Liver (tissue), 9 donors: Measurements from ENCODE around the gene PCNX4. TPM values are rescaled to one million over a fixed set of nuclear protein-coding genes. Genes with fewer than 3 reads are reported as not detected.

Experiments
- DNase-seq: peaks from one replicate; pipeline ENCODE4 v3.0.0-alpha.2; 2017; ENCODE audit warnings: low spot score
- H3K27ac ChIP-seq, 2 donors: one replicate each; pipeline ENCODE4 v1.7.0; 2013; ENCODE audit warnings: inconsistent platforms in 2 of 2, low read length in 2 of 2, control low read depth in 1 of 2, low read depth in 1 of 2, mild to moderate bottlenecking in 1 of 2
- H3K27me3 ChIP-seq, 4 donors: one replicate each; pipeline versions ENCODE4 v1.6.1 to v1.7.0; 2013; ENCODE audit warnings: low read length in 3 of 4, inconsistent platforms in 1 of 4, mild to moderate bottlenecking in 1 of 4, moderate library complexity in 1 of 4; ENCODE audit not compliant: control insufficient read depth in 4 of 4, insufficient read depth in 4 of 4
- H3K36me3 ChIP-seq, 4 donors: one replicate each; pipeline versions ENCODE4 v1.6.1 to v1.7.0; 2013; ENCODE audit warnings: low read length in 3 of 4, mild to moderate bottlenecking in 3 of 4, low read depth in 1 of 4, moderate library complexity in 1 of 4; ENCODE audit not compliant: control insufficient read depth in 4 of 4, insufficient read depth in 3 of 4
- H3K4me1 ChIP-seq, 4 donors: one replicate each; pipeline versions ENCODE4 v1.6.1 to v1.7.0; 2013; ENCODE audit warnings: low read length in 3 of 4, mild to moderate bottlenecking in 3 of 4, moderate library complexity in 1 of 4; ENCODE audit not compliant: control insufficient read depth in 4 of 4, insufficient read depth in 4 of 4
- H3K4me3 ChIP-seq, 3 donors: one replicate each; pipeline versions ENCODE4 v1.6.1 to v1.7.0; 2013; ENCODE audit warnings: low read length in 3 of 3, control low read depth in 1 of 3, low read depth in 1 of 3, mild to moderate bottlenecking in 1 of 3
- H3K9ac ChIP-seq, 2 donors: one replicate each; pipeline ENCODE4 v1.7.0; 2013; ENCODE audit warnings: low read length in 2 of 2, mild to moderate bottlenecking in 2 of 2, moderate library complexity in 2 of 2, control low read depth in 1 of 2, low read depth in 1 of 2
- H3K9me3 ChIP-seq, 4 donors: one replicate each; pipeline versions ENCODE4 v1.6.1 to v1.7.0; 2013; ENCODE audit warnings: low read length in 3 of 4; ENCODE audit not compliant: control insufficient read depth in 4 of 4
- ATF3 ChIP-seq: IDR thresholded peaks from 2 replicates; pipeline ENCODE4 v1.6.1; 2016; ENCODE audit warnings: antibody characterized with exemption
- CTCF ChIP-seq: fragments of 150-350 bp; IDR thresholded peaks from 2 replicates; pipeline ENCODE4 v1.5.1; 2017; ENCODE audit warnings: improper control_type of control experiment, low read depth, low read length; ENCODE audit not compliant: missing input control
- EGR1 ChIP-seq, 2 donors: IDR thresholded peaks; 2 replicates each; pipeline ENCODE4 v1.6.1; 2016 to 2018; ENCODE audit warnings: antibody characterized with exemption in 2 of 2, low read depth in 2 of 2
- FOXA1 ChIP-seq: IDR thresholded peaks from 2 replicates; pipeline ENCODE4 v1.6.1; 2016; ENCODE audit warnings: antibody characterized with exemption
- FOXA2 ChIP-seq: IDR thresholded peaks from 2 replicates; pipeline ENCODE4 v1.6.1; 2016; ENCODE audit warnings: antibody characterized with exemption
- GABPA ChIP-seq, 2 donors: IDR thresholded peaks in 1 of 2; conservative IDR thresholded peaks in 1 of 2; 2 replicates each; pipeline ENCODE4 v1.6.1; 2016; ENCODE audit warnings: antibody characterized with exemption in 2 of 2, mild to moderate bottlenecking in 1 of 2, moderate library complexity in 1 of 2
- HNF4A ChIP-seq, 2 donors: conservative IDR thresholded peaks; 2 replicates each; pipeline ENCODE4 v1.6.1; 2016; ENCODE audit warnings: antibody characterized with exemption in 2 of 2, mild to moderate bottlenecking in 2 of 2
- HNF4G ChIP-seq: IDR thresholded peaks from 2 replicates; pipeline ENCODE4 v1.6.1; 2016; ENCODE audit warnings: antibody characterized with exemption
- JUND ChIP-seq, 2 donors: IDR thresholded peaks; 2 replicates each; pipeline ENCODE4 v1.6.1; 2016; ENCODE audit warnings: antibody characterized with exemption in 2 of 2
- NR2F2 ChIP-seq: IDR thresholded peaks from 2 replicates; pipeline ENCODE4 v1.6.1; 2016; ENCODE audit warnings: antibody characterized with exemption
- RAD21 ChIP-seq, 2 donors: IDR thresholded peaks; 2 replicates each; pipeline ENCODE4 v1.6.1; 2016; ENCODE audit warnings: antibody characterized with exemption in 2 of 2, mild to moderate bottlenecking in 2 of 2
- REST ChIP-seq: IDR thresholded peaks from 2 replicates; pipeline ENCODE4 v1.6.1; 2016; ENCODE audit warnings: antibody characterized with exemption, mild to moderate bottlenecking
- RXRA ChIP-seq, 2 donors: IDR thresholded peaks; 2 replicates each; pipeline ENCODE4 v1.6.1; 2017 to 2018; ENCODE audit warnings: antibody characterized with exemption in 2 of 2, mild to moderate bottlenecking in 1 of 2
- SP1 ChIP-seq: IDR thresholded peaks from 2 replicates; pipeline ENCODE4 v1.6.1; 2018; ENCODE audit warnings: antibody characterized with exemption, mild to moderate bottlenecking
- TAF1 ChIP-seq: conservative IDR thresholded peaks from 2 replicates; pipeline ENCODE4 v1.6.1; 2016; ENCODE audit warnings: antibody characterized with exemption, mild to moderate bottlenecking
- YY1 ChIP-seq: IDR thresholded peaks from 2 replicates; pipeline ENCODE4 v1.6.1; 2016; ENCODE audit warnings: antibody characterized with exemption, mild to moderate bottlenecking
- ZBTB33 ChIP-seq: IDR thresholded peaks from 2 replicates; pipeline ENCODE4 v1.6.1; 2016; ENCODE audit warnings: antibody characterized with exemption
- WGBS: extraction: QIAGEN DNeasy Blood & Tissue Kit; methylation state at CpG from one replicate; pipeline ENCODE4 v1.1.7; 2013; 5-methylcytosine and 5-hydroxymethylcytosine counted together
- polyA plus RNA-seq, 2 donors: library from polyadenylated mRNA; stranded (reverse) in 1 of 2; unstranded in 1 of 2; fragments of 200-250 nt in 1 of 2; fragments of >200 nt in 1 of 2; fragmentation: Nextera tagmentation in 1 of 2; extraction: Ambion mirVana in 1 of 2; gene quantifications; one replicate each; pipeline versions ENCODE4 v1.2.1 to v1.2.3, GENCODE V29; 2013 to 2015
- total RNA-seq, 2 donors: library from RNA; depleted of rRNA; stranded (reverse); fragments of >200 nt; gene quantifications; one replicate each; pipeline ENCODE4 v1.2.3, GENCODE V29; 2014
- TF ChIP-seq, protein P1 (sequence below): IDR thresholded peaks from 2 replicates; pipeline ENCODE4 v1.6.1; 2016; ENCODE audit warnings: antibody characterized with exemption
- donor health status: healthy.
- donor health status: healthy.
- donor health status: healthy.
- donor health status: healthy.
- donor health status: healthy.

The PCNX4 gene
- total and polyA plus RNA-seq, 4 donors = 5.4 to 30.6 (median 14.1) TPM

GRCh38 chr14:60111732-60112131 is 20.0 kb downstream of the PCNX4 start:
- WGBS = 97% methylated on average over 2 of the region's 2 CpGs
- DNase-seq = no peak
- peaks cover 2 to 14% (median 7%) of the 10 kb centered on the region in 4 donors for H3K36me3 ChIP-seq

GRCh38 chr14:60114881-60115280 is 23.2 kb downstream of the PCNX4 start:
- Histone ChIP-seq H3K9me3 (no peaks in the 10 kb centered on the region), H3K4me1 (no peaks in the 10 kb centered on the region), H3K9ac (no peak overlapping the region), H3K27me3 (no peaks in the 10 kb centered on the region), H3K4me3 (no peak overlapping the region), H3K36me3 (peaks cover 2 to 28% (median 21%) of the 10 kb centered on the region in 4 donors), H3K27ac (no peak overlapping the region)
- TF ChIP-seq GABPA (IDR thresholded peaks at IDR 0.05 in 1 of 2, conservative IDR thresholded peaks at IDR 0.05 in 1 of 2) = no peak
- TF ChIP-seq FOXA1 = no peak
- TF ChIP-seq ZBTB33 = no peak
- TF ChIP-seq FOXA2 = no peak
- no peak for TF ChIP-seq TAF1
- no peak for TF ChIP-seq EGR1 (IDR thresholded peaks at IDR 0.05; ENCODE audit: low read depth in 2 of 2)
- TF ChIP-seq NR2F2 = no peak
- no peak for TF ChIP-seq YY1
- no peak for TF ChIP-seq ATF3
- TF ChIP-seq JUND (IDR thresholded peaks at IDR 0.05) = no peak
- no peak for TF ChIP-seq REST
- no peak for TF ChIP-seq RAD21 (IDR thresholded peaks at IDR 0.05)
- no peak for TF ChIP-seq SP1
- TF ChIP-seq HNF4G = no peak
- TF ChIP-seq, protein P1, sequence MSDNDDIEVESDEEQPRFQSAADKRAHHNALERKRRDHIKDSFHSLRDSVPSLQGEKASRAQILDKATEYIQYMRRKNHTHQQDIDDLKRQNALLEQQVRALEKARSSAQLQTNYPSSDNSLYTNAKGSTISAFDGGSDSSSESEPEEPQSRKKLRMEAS = no peak
- no peak for TF ChIP-seq HNF4A (conservative IDR thresholded peaks at IDR 0.05)
- 0% methylated on average over 1 of the region's 1 CpG for WGBS
- no peak for DNase-seq

More at GRCh38 chr14:60111732-60112131, 20.0 kb downstream of the PCNX4 start:
- TF ChIP-seq HNF4G (no peak), JUND (IDR thresholded peaks at IDR 0.05) (no peak), RXRA (IDR thresholded peaks at IDR 0.05) (no peak), ATF3 (no peak), CTCF (no peak), GABPA (IDR thresholded peaks at IDR 0.05 in 1 of 2, conservative IDR thresholded peaks at IDR 0.05 in 1 of 2) (no peak), TAF1 (no peak), FOXA2 (no peak), SP1 (no peak), FOXA1 (no peak)
- TF ChIP-seq, protein P1 = no peak
- Histone ChIP-seq H3K4me1 (no peaks in the 10 kb centered on the region), H3K27me3 (no peaks in the 10 kb centered on the region), H3K9me3 (no peaks in the 10 kb centered on the region), H3K9ac (no peak overlapping the region), H3K27ac (no peak overlapping the region), H3K4me3 (no peak overlapping the region)
